HepG2 (cell line): Measurements from ENCODE around the gene IGF2BP1. TPM values are rescaled to one million over a fixed set of nuclear protein-coding genes. Genes with fewer than 3 reads are reported as not detected.

ENCODE experiments used
- ARHGAP35 ChIP-seq: sonication (generic); formaldehyde crosslinking; IDR thresholded peaks from 2 replicates; pipeline ENCODE4 v1.9.0; 2022; ENCODE audit warnings: mild to moderate bottlenecking, inconsistent platforms, moderate library complexity, missing genetic modification reagents, borderline replicate concordance
- ASH2L ChIP-seq: fragments of 300-600, 200-600 bp; sonication (generic); IDR thresholded peaks from 2 replicates; pipeline ENCODE4 v1.7.0; 2017; ENCODE audit warnings: low read depth, mild to moderate bottlenecking, moderate library complexity, mixed read lengths, low read length; ENCODE audit not compliant: insufficient read length
- CBX2 ChIP-seq, 2 experiments: fragments of 200-600 bp in 1 of 2; sonication (generic); formaldehyde crosslinking in 1 of 2; IDR thresholded peaks; 2 replicates each; pipeline versions ENCODE4 v1.7.0 to v1.8.1; 2018 to 2022; ENCODE audit warnings: low read depth in 2 of 2, low read length in 1 of 2, mild to moderate bottlenecking in 1 of 2, missing genetic modification reagents in 1 of 2
- CHD2 ChIP-seq: IDR thresholded peaks from 2 replicates; pipeline ENCODE4 v1.6.1; 2011; ENCODE audit warnings: low read depth, low read length, improper control_type of control experiment
- GTF3A ChIP-seq: sonication (generic); formaldehyde crosslinking; conservative IDR thresholded peaks from 2 replicates; pipeline ENCODE4 v1.4.0; 2020; ENCODE audit warnings: mild to moderate bottlenecking, missing genetic modification reagents
- GZF1 ChIP-seq: sonication (generic); formaldehyde crosslinking; IDR thresholded peaks from 2 replicates; pipeline ENCODE4 v1.5.1; 2020; ENCODE audit warnings: mild to moderate bottlenecking, missing genetic modification reagents
- HNRNPK ChIP-seq: fragments of 200-400 bp; formaldehyde crosslinking; IDR thresholded peaks from 2 replicates; pipeline ENCODE4 v1.6.1; 2018; ENCODE audit warnings: low read length, low read depth, moderate library complexity, mild to moderate bottlenecking; ENCODE audit not compliant: poor library complexity, severe bottlenecking
- KDM4B ChIP-seq: sonication (generic); formaldehyde crosslinking; IDR thresholded peaks from 2 replicates; pipeline ENCODE4 v1.4.0; 2020; ENCODE audit warnings: missing genetic modification reagents
- KLF6 ChIP-seq: IDR thresholded peaks from 2 replicates; pipeline ENCODE4 v1.8.0; 2016; ENCODE audit warnings: missing biosample characterization, missing genetic modification reagents
- KMT2A ChIP-seq: sonication (generic); formaldehyde crosslinking; IDR thresholded peaks from 2 replicates; pipeline ENCODE4 v1.4.0; 2020; ENCODE audit warnings: missing genetic modification reagents
- NCOR1 ChIP-seq: fragments of 200-600 bp; sonication (generic); IDR thresholded peaks from 2 replicates; pipeline ENCODE4 v1.7.0; 2017; ENCODE audit warnings: antibody characterized with exemption, low read length, borderline replicate concordance
- RARA ChIP-seq: IDR thresholded peaks from 2 replicates; pipeline ENCODE4 v1.6.1; 2016; ENCODE audit warnings: missing genetic modification reagents, missing compliant biosample characterization
- RBAK ChIP-seq: sonication (generic); formaldehyde crosslinking; IDR thresholded peaks from 2 replicates; pipeline ENCODE4 v1.5.1; 2020; ENCODE audit warnings: mild to moderate bottlenecking, missing genetic modification reagents
- REXO4 ChIP-seq: sonication (generic); formaldehyde crosslinking; IDR thresholded peaks from 2 replicates; pipeline ENCODE4 v1.8.0; 2022; ENCODE audit warnings: missing genetic modification reagents, mild to moderate bottlenecking, borderline replicate concordance
- SRF ChIP-seq: IDR thresholded peaks from 2 replicates; pipeline ENCODE4 v1.6.1; 2011; ENCODE audit warnings: mild to moderate bottlenecking, low read depth, low read length, moderate library complexity
- TEAD2 ChIP-seq: sonication (generic); formaldehyde crosslinking; IDR thresholded peaks from 2 replicates; pipeline ENCODE4 v1.9.0; 2021; ENCODE audit warnings: missing genetic modification reagents
- ZMYM4 ChIP-seq: sonication (generic); formaldehyde crosslinking; IDR thresholded peaks from 2 replicates; pipeline ENCODE4 v1.8.1; 2023; ENCODE audit warnings: mild to moderate bottlenecking, missing genetic modification reagents
- ZNF383 ChIP-seq: sonication (generic); formaldehyde crosslinking; IDR thresholded peaks from 2 replicates; pipeline ENCODE4 v1.4.0; 2020; ENCODE audit warnings: missing genetic modification reagents, mild to moderate bottlenecking, borderline replicate concordance
- ZNF556 ChIP-seq: sonication (generic); formaldehyde crosslinking; IDR thresholded peaks from 2 replicates; pipeline ENCODE4 v1.4.0; 2020; ENCODE audit warnings: mild to moderate bottlenecking, missing genetic modification reagents, borderline replicate concordance
- ZNF724P ChIP-seq: sonication (generic); formaldehyde crosslinking; IDR thresholded peaks from 2 replicates; pipeline ENCODE4 v1.8.0; 2022; ENCODE audit warnings: missing genetic modification reagents, borderline replicate concordance
- ZNF772 ChIP-seq: sonication (generic); formaldehyde crosslinking; IDR thresholded peaks from 2 replicates; pipeline ENCODE4 v1.5.0; 2020; ENCODE audit warnings: mild to moderate bottlenecking, missing genetic modification reagents
- polyA plus RNA-seq, 8 experiments: library from polyadenylated mRNA; depleted of rRNA in 3 of 8; stranded (reverse) in 7 of 8; unstranded in 1 of 8; fragments of >200 nt; fragmentation: Illumina TruSeq in 4 of 8; extraction: Trizol in 4 of 8; gene quantifications; 2 replicates each; pipeline versions ENCODE4 v1.2.1 to v1.2.3, GENCODE V29; 2011 to 2016; ENCODE audit warnings: low read depth in 4 of 8, missing spikeins in 1 of 8, mixed read lengths in 1 of 8; ENCODE audit not compliant: insufficient read depth in 1 of 8
- total RNA-seq, 5 experiments: library from RNA; depleted of rRNA; stranded (reverse); fragments of >200 nt; fragmentation: Illumina TruSeq; extraction: Trizol; gene quantifications; 2 replicates each; pipeline ENCODE4 v1.2.3, GENCODE V29; 2016; ENCODE audit warnings: low read depth in 1 of 5
- TF ChIP-seq, protein P1 (sequence below): sonication (generic); formaldehyde crosslinking; IDR thresholded peaks from 2 replicates; pipeline ENCODE4 v1.5.0; 2020; ENCODE audit warnings: missing genetic modification reagents
- TF ChIP-seq, protein P2 (sequence below): sonication (generic); formaldehyde crosslinking; IDR thresholded peaks from 2 replicates; pipeline ENCODE4 v1.4.0; 2020; ENCODE audit warnings: mild to moderate bottlenecking, missing genetic modification reagents
- TF ChIP-seq, protein P3 (sequence below): IDR thresholded peaks from 2 replicates; pipeline ENCODE4 v1.6.1; 2016; ENCODE audit warnings: control low read depth
- TF ChIP-seq, protein P4 (sequence below): sonication (generic); formaldehyde crosslinking; IDR thresholded peaks from 2 replicates; pipeline ENCODE4 v1.4.0; 2020; ENCODE audit warnings: mild to moderate bottlenecking, missing genetic modification reagents

Gene IGF2BP1
- total and polyA plus RNA-seq, 2 of the 13 experiments (the other 11 are each of a cell fraction or from before 2014, with no cell fraction given) = 29.7 to 75.1 TPM

DNA sequence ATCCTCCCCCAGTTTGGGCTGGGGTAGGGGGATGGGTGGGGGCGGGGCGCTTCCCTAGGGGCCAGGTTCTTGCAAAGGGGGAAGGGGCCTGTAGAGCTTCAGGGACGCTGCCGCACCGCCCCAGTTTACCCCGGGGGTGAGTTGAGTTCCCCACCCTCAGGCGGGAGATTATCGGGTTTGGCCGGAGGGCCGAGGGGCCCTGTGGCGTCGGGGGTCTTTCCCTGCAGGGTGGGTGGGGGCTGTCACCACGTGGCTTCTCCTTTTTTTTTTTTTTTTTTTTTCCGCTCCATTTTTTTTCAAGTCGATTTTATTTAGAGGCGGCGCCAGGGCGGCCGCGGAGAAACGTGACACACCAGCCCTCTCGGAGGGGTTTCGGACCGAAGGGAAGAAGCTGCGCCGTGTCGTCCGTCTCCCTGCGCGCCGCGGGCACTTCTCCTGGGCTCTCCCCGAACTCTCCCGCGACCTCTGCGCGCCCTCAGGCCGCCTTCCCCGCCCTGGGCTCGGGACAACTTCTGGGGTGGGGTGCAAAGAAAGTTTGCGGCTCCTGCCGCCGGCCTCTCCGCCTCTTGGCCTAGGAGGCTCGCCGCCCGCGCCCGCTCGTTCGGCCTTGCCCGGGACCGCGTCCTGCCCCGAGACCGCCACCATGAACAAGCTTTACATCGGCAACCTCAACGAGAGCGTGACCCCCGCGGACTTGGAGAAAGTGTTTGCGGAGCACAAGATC, at the start of gene IGF2BP1 (continued):
- TF ChIP-seq GZF1 (CRISPR knock-in tag) = no peak; the same call in 1 of the 2 replicates
- no peak for TF ChIP-seq CBX2 (IDR thresholded peaks at IDR 0.05; ENCODE audit: low read depth, low read length)
- TF ChIP-seq CBX2 (CRISPR knock-in tag; IDR thresholded peaks at IDR 0.05; ENCODE audit: low read depth) = no peak
- TF ChIP-seq SRF = no peak
- TF ChIP-seq TEAD2 = 0 out of 2 replicates have a peak, but pooled peaks have one; percentile 53
- peak; percentile 61 for TF ChIP-seq KLF6 (CRISPR knock-in tag)
- no peak for TF ChIP-seq RARA (CRISPR knock-in tag)
- no peak for TF ChIP-seq HNRNPK
- TF ChIP-seq ZMYM4 (CRISPR knock-in tag) = peak; percentile 23; the same call in 1 of the 2 replicates
- TF ChIP-seq RBAK (CRISPR knock-in tag) = no peak
- TF ChIP-seq, protein P1, sequence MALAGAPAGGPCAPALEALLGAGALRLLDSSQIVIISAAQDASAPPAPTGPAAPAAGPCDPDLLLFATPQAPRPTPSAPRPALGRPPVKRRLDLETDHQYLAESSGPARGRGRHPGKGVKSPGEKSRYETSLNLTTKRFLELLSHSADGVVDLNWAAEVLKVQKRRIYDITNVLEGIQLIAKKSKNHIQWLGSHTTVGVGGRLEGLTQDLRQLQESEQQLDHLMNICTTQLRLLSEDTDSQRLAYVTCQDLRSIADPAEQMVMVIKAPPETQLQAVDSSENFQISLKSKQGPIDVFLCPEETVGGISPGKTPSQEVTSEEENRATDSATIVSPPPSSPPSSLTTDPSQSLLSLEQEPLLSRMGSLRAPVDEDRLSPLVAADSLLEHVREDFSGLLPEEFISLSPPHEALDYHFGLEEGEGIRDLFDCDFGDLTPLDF = peak; percentile 74; the same call in 1 of the 2 replicates
- TF ChIP-seq GTF3A (CRISPR knock-in tag) = no peak
- TF ChIP-seq ZNF772 (CRISPR knock-in tag) = peak; percentile 83
- no peak; the same call in 1 of the 2 replicates for TF ChIP-seq ZNF724P
- no peak for TF ChIP-seq ZNF383 (CRISPR knock-in tag)
- TF ChIP-seq REXO4 (CRISPR knock-in tag) = no peak
- TF ChIP-seq ZNF556 = no peak
- no peak for TF ChIP-seq NCOR1
- TF ChIP-seq, protein P2, sequence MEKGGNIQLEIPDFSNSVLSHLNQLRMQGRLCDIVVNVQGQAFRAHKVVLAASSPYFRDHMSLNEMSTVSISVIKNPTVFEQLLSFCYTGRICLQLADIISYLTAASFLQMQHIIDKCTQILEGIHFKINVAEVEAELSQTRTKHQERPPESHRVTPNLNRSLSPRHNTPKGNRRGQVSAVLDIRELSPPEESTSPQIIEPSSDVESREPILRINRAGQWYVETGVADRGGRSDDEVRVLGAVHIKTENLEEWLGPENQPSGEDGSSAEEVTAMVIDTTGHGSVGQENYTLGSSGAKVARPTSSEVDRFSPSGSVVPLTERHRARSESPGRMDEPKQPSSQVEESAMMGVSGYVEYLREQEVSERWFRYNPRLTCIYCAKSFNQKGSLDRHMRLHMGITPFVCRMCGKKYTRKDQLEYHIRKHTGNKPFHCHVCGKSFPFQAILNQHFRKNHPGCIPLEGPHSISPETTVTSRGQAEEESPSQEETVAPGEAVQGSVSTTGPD (CRISPR knock-in tag) = no peak
- no peak for TF ChIP-seq KDM4B (CRISPR knock-in tag)
- TF ChIP-seq CHD2 = no peak
- peak; percentile 81 for TF ChIP-seq KMT2A
- peak; percentile 65 for TF ChIP-seq ASH2L
- TF ChIP-seq ARHGAP35 = peak; percentile 76; the same call in 1 of the 2 replicates
- TF ChIP-seq, protein P3, sequence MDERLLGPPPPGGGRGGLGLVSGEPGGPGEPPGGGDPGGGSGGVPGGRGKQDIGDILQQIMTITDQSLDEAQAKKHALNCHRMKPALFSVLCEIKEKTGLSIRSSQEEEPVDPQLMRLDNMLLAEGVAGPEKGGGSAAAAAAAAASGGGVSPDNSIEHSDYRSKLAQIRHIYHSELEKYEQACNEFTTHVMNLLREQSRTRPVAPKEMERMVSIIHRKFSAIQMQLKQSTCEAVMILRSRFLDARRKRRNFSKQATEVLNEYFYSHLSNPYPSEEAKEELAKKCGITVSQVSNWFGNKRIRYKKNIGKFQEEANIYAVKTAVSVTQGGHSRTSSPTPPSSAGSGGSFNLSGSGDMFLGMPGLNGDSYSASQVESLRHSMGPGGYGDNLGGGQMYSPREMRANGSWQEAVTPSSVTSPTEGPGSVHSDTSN (CRISPR knock-in tag) = no peak
- TF ChIP-seq, protein P4, sequence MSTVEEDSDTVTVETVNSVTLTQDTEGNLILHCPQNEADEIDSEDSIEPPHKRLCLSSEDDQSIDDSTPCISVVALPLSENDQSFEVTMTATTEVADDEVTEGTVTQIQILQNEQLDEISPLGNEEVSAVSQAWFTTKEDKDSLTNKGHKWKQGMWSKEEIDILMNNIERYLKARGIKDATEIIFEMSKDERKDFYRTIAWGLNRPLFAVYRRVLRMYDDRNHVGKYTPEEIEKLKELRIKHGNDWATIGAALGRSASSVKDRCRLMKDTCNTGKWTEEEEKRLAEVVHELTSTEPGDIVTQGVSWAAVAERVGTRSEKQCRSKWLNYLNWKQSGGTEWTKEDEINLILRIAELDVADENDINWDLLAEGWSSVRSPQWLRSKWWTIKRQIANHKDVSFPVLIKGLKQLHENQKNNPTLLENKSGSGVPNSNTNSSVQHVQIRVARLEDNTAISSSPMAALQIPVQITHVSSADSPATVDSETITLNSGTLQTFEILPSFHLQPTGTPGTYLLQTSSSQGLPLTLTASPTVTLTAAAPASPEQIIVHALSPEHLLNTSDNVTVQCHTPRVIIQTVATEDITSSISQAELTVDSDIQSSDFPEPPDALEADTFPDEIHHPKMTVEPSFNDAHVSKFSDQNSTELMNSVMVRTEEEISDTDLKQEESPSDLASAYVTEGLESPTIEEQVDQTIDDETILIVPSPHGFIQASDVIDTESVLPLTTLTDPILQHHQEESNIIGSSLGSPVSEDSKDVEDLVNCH = no peak
